ENCODE results near the gene ANKRD28. TPM values are rescaled to one million over a fixed set of nuclear protein-coding genes. Genes with fewer than 3 reads are reported as not detected.
A peak's percentile ranks its signal among the peaks of the same experiment; 100 is the strongest.

Gene ANKRD28
- 61.3 and 63.7 TPM in 2 replicates for total RNA-seq (2014; rRNA removed; shearing (Covaris generic))
- polyA plus RNA-seq (2016; fragmentation: Nextera tagmentation; extraction: Ambion mirVana) = 13.9 and 15.2 TPM in 2 replicates
- long read RNA-seq, partial matches to known transcripts = 2 of 2 reads
- long read RNA-seq, other reads (novel, unspliced or antisense) = 0 of 2 reads

DNA sequence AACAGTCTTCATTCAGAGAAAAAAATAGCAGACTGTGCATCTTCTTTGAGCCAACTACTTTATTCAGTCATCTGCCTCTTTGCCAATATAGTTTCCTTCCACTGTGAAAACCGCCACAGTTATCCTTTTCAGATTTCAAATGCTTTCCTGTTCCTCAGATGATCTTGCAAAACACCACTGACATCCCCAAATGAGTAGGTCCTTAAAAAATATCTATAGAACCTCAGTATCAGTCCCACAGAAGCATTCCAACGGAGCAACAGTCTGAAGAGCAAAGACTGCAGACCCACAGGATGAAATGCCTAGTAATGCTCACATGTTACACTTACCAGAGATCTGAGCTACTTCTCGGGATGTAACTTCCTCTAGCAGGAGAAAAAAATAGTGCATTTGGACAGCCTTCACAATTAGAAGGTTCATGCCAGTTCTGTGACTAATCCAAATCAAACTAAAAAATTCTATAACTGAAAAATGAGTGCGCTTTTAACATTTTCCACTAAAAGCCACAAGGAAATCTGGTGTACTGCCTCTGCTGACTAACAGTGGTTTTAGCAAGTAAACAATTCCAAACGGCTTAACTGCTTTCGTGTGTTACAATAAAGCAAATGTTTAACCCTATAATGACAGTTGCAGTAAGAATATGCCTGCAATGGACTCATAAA lies at the start of gene ANKRD28:
ANKRD28 (minus strand) TSS at position 338 of the 662 bp plus-strand sequence. CDS start 1,458 bp downstream, outside the sequence.
- Histone ChIP-seq H3K27ac (ENCODE audit: low read depth) (peak within 1 kb of the TSS; percentile 73), H3K36me3 (ENCODE audit: insufficient read depth) (no peaks in the 10 kb centered on the region), H3K4me2 (peak within 1 kb of the TSS; percentile 39), H3K9me2 (ENCODE audit: insufficient read depth) (no peaks in the 10 kb centered on the region), H3F3A (replicated peaks; ENCODE audit: low read depth) (no peaks in the 10 kb centered on the region), H3K4me3 (peak within 1 kb of the TSS; percentile 1; the same call in 1 of the 2 replicates), H4K20me1 (replicated peaks; ENCODE audit: insufficient read depth) (no peaks in the 10 kb centered on the region), H3K79me2 (replicated peaks; ENCODE audit: insufficient read depth) (peaks cover 63% of the 10 kb centered on the region), H2AFZ (no peak within 1 kb of the TSS), H3K27me3 (ENCODE audit: insufficient read depth) (no peaks in the 10 kb centered on the region), H3K4me1 (ENCODE audit: insufficient read depth) (peaks cover 37% of the 10 kb centered on the region)
- peak within 1 kb of the TSS; percentile 57 for H3K4me3 Mint-ChIP-seq
- DNase-seq (ENCODE audit: low spot score) (peak; percentile 55), ATAC-seq (peak; percentile 85)
- no peaks in the 10 kb centered on the region for H3K9me3 Mint-ChIP-seq
- H3K4me1 Mint-ChIP-seq = peaks cover 37% of the 10 kb centered on the region
- H3K36me3 Mint-ChIP-seq (ENCODE audit: low read depth) = no peaks in the 10 kb centered on the region; the same call in 2 of the 3 replicates
- TF ChIP-seq EZH2 (IDR thresholded peaks at IDR 0.05; ENCODE audit: low read depth, unreplicated experiment) = no peak
- TF ChIP-seq, protein P1, sequence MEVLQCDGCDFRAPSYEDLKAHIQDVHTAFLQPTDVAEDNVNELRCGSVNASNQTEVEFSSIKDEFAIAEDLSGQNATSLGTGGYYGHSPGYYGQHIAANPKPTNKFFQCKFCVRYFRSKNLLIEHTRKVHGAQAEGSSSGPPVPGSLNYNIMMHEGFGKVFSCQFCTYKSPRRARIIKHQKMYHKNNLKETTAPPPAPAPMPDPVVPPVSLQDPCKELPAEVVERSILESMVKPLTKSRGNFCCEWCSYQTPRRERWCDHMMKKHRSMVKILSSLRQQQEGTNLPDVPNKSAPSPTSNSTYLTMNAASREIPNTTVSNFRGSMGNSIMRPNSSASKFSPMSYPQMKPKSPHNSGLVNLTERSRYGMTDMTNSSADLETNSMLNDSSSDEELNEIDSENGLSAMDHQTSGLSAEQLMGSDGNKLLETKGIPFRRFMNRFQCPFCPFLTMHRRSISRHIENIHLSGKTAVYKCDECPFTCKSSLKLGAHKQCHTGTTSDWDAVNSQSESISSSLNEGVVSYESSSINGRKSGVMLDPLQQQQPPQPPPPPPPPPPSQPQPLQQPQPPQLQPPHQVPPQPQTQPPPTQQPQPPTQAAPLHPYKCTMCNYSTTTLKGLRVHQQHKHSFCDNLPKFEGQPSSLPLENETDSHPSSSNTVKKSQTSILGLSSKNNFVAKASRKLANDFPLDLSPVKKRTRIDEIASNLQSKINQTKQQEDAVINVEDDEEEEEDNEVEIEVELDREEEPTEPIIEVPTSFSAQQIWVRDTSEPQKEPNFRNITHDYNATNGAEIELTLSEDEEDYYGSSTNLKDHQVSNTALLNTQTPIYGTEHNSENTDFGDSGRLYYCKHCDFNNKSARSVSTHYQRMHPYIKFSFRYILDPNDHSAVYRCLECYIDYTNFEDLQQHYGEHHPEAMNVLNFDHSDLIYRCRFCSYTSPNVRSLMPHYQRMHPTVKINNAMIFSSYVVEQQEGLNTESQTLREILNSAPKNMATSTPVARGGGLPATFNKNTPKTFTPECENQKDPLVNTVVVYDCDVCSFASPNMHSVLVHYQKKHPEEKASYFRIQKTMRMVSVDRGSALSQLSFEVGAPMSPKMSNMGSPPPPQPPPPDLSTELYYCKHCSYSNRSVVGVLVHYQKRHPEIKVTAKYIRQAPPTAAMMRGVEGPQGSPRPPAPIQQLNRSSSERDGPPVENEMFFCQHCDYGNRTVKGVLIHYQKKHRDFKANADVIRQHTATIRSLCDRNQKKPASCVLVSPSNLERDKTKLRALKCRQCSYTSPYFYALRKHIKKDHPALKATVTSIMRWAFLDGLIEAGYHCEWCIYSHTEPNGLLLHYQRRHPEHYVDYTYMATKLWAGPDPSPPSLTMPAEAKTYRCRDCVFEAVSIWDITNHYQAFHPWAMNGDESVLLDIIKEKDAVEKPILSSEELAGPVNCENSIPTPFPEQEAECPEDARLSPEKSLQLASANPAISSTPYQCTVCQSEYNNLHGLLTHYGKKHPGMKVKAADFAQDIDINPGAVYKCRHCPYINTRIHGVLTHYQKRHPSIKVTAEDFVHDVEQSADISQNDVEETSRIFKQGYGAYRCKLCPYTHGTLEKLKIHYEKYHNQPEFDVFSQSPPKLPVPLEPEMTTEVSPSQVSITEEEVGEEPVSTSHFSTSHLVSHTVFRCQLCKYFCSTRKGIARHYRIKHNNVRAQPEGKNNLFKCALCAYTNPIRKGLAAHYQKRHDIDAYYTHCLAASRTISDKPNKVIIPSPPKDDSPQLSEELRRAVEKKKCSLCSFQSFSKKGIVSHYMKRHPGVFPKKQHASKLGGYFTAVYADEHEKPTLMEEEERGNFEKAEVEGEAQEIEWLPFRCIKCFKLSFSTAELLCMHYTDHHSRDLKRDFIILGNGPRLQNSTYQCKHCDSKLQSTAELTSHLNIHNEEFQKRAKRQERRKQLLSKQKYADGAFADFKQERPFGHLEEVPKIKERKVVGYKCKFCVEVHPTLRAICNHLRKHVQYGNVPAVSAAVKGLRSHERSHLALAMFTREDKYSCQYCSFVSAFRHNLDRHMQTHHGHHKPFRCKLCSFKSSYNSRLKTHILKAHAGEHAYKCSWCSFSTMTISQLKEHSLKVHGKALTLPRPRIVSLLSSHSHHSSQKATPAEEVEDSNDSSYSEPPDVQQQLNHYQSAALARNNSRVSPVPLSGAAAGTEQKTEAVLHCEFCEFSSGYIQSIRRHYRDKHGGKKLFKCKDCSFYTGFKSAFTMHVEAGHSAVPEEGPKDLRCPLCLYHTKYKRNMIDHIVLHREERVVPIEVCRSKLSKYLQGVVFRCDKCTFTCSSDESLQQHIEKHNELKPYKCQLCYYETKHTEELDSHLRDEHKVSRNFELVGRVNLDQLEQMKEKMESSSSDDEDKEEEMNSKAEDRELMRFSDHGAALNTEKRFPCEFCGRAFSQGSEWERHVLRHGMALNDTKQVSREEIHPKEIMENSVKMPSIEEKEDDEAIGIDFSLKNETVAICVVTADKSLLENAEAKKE (CRISPR knock-in tag; IDR thresholded peaks at IDR 0.05) = no peak
- TF ChIP-seq, protein P2, sequence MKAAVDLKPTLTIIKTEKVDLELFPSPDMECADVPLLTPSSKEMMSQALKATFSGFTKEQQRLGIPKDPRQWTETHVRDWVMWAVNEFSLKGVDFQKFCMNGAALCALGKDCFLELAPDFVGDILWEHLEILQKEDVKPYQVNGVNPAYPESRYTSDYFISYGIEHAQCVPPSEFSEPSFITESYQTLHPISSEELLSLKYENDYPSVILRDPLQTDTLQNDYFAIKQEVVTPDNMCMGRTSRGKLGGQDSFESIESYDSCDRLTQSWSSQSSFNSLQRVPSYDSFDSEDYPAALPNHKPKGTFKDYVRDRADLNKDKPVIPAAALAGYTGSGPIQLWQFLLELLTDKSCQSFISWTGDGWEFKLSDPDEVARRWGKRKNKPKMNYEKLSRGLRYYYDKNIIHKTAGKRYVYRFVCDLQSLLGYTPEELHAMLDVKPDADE (IDR thresholded peaks at IDR 0.05) = no peak
- TF ChIP-seq, protein P3, sequence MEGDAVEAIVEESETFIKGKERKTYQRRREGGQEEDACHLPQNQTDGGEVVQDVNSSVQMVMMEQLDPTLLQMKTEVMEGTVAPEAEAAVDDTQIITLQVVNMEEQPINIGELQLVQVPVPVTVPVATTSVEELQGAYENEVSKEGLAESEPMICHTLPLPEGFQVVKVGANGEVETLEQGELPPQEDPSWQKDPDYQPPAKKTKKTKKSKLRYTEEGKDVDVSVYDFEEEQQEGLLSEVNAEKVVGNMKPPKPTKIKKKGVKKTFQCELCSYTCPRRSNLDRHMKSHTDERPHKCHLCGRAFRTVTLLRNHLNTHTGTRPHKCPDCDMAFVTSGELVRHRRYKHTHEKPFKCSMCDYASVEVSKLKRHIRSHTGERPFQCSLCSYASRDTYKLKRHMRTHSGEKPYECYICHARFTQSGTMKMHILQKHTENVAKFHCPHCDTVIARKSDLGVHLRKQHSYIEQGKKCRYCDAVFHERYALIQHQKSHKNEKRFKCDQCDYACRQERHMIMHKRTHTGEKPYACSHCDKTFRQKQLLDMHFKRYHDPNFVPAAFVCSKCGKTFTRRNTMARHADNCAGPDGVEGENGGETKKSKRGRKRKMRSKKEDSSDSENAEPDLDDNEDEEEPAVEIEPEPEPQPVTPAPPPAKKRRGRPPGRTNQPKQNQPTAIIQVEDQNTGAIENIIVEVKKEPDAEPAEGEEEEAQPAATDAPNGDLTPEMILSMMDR (conservative IDR thresholded peaks at IDR 0.05; ENCODE audit: low read depth in 2 of 2) = peak in 1 of 2 experiments; percentile 42; a peak in 2 of 4 replicates
- TF ChIP-seq, protein P4, sequence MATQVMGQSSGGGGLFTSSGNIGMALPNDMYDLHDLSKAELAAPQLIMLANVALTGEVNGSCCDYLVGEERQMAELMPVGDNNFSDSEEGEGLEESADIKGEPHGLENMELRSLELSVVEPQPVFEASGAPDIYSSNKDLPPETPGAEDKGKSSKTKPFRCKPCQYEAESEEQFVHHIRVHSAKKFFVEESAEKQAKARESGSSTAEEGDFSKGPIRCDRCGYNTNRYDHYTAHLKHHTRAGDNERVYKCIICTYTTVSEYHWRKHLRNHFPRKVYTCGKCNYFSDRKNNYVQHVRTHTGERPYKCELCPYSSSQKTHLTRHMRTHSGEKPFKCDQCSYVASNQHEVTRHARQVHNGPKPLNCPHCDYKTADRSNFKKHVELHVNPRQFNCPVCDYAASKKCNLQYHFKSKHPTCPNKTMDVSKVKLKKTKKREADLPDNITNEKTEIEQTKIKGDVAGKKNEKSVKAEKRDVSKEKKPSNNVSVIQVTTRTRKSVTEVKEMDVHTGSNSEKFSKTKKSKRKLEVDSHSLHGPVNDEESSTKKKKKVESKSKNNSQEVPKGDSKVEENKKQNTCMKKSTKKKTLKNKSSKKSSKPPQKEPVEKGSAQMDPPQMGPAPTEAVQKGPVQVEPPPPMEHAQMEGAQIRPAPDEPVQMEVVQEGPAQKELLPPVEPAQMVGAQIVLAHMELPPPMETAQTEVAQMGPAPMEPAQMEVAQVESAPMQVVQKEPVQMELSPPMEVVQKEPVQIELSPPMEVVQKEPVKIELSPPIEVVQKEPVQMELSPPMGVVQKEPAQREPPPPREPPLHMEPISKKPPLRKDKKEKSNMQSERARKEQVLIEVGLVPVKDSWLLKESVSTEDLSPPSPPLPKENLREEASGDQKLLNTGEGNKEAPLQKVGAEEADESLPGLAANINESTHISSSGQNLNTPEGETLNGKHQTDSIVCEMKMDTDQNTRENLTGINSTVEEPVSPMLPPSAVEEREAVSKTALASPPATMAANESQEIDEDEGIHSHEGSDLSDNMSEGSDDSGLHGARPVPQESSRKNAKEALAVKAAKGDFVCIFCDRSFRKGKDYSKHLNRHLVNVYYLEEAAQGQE (IDR thresholded peaks at IDR 0.05; ENCODE audit: unreplicated experiment) = no peak
- peak within 1 kb of the TSS; percentile 98 for H3K27ac Mint-ChIP-seq
- peaks cover 2% of the 10 kb centered on the region for H3K27me3 Mint-ChIP-seq (ENCODE audit: insufficient read depth, low read depth, poor library complexity)
